ENCODE results near the gene SIDT2. TPM values are rescaled to one million over a fixed set of nuclear protein-coding genes. Genes with fewer than 3 reads are reported as not detected.

The SIDT2 gene
- total RNA-seq, 2 experiments from 2014 or later: 18.9 to 21.3 TPM

GRCh38 chr11:117219455-117219854 lies 40.9 kb downstream of the SIDT2 start:
- Mint-ChIP-seq H3K9me3 (ENCODE audit: low read depth) (no peaks in the 10 kb centered on the region), H3K4me1 (peaks cover 8% of the 10 kb centered on the region), H3K36me3 (peaks cover 43% of the 10 kb centered on the region), H3K27ac (no peak overlapping the region), H3K4me3 (no peak overlapping the region), H3K27me3 (no peaks in the 10 kb centered on the region)
- DNase-seq: no peak
- CTCF ChIA-PET: interaction anchor here (0.8 kb wide), 1 partner anchor 18 kb away, joined by 3 read pairs; no protein-coding TSS in a partner anchor
- ATAC-seq: no peak

GRCh38 chr11:117219995-117220394 lies 41.5 kb downstream of the SIDT2 start:
- Mint-ChIP-seq H3K36me3 (peaks cover 40% of the 10 kb centered on the region), H3K27ac (no peak overlapping the region), H3K4me1 (peaks cover 8% of the 10 kb centered on the region), H3K4me3 (no peak overlapping the region), H3K9me3 (ENCODE audit: low read depth) (no peaks in the 10 kb centered on the region), H3K27me3 (no peaks in the 10 kb centered on the region)
- CTCF ChIA-PET: interaction anchor here (0.6 to 1.3 kb wide), 3 partner anchors 10 to 109 kb away, joined by 3 to 4 read pairs (median 3); no protein-coding TSS in a partner anchor
- no peak for DNase-seq
- ATAC-seq: no peak

- Mint-ChIP-seq H3K9me3 (ENCODE audit: low read depth) (no peaks in the 10 kb centered on the region), H3K4me1 (peaks cover 8% of the 10 kb centered on the region), H3K4me3 (no peak overlapping the region), H3K36me3 (peaks cover 43% of the 10 kb centered on the region), H3K27me3 (no peaks in the 10 kb centered on the region), H3K27ac (no peak overlapping the region)
- CTCF ChIA-PET: interaction anchor here (1.3 kb wide), 2 partner anchors 10 to 11 kb away, joined by 4 read pairs; partner anchors contain the start of genes PCSK7 and RNF214
- ATAC-seq (no peak), DNase-seq (no peak)
Observed at GRCh38 chr11:117220568-117220967, 42.0 kb downstream of the SIDT2 start.

GRCh38 chr11:117220999-117221774 lies 42.6 kb downstream of the SIDT2 start:
- no peaks in the 10 kb centered on the region for H3K9me3 Mint-ChIP-seq (ENCODE audit: low read depth)
- peaks cover 8% of the 10 kb centered on the region for H3K4me1 Mint-ChIP-seq
- H3K27ac Mint-ChIP-seq: no peak overlapping the region
- peaks cover 42% of the 10 kb centered on the region for H3K36me3 Mint-ChIP-seq
- H3K27me3 Mint-ChIP-seq: no peaks in the 10 kb centered on the region
- ATAC-seq (no peak), DNase-seq (no peak)
- no peak overlapping the region for H3K4me3 Mint-ChIP-seq
- CTCF ChIA-PET: interaction anchor here (1.3 to 1.5 kb wide), 3 partner anchors 9 to 11 kb away, joined by 3 to 4 read pairs (median 4); partner anchors contain the start of genes PCSK7 and RNF214

GRCh38 chr11:117221775-117222517 lies 43.4 kb downstream of the SIDT2 start:
- Mint-ChIP-seq H3K27ac (no peak overlapping the region), H3K4me3 (no peak overlapping the region), H3K9me3 (ENCODE audit: low read depth) (no peaks in the 10 kb centered on the region), H3K27me3 (no peaks in the 10 kb centered on the region), H3K4me1 (peaks cover 9% of the 10 kb centered on the region), H3K36me3 (peaks cover 42% of the 10 kb centered on the region)
- no peak for ATAC-seq
- CTCF ChIA-PET: interaction anchor here (0.8 to 1.5 kb wide), 3 partner anchors 9 to 11 kb away, joined by 3 to 4 read pairs (median 3); partner anchors contain the start of genes PCSK7 and RNF214
- DNase-seq: no peak

- Mint-ChIP-seq H3K36me3 (peaks cover 40% of the 10 kb centered on the region), H3K4me3 (no peak overlapping the region), H3K4me1 (peaks cover 4% of the 10 kb centered on the region), H3K27ac (no peak overlapping the region), H3K9me3 (ENCODE audit: low read depth) (no peaks in the 10 kb centered on the region), H3K27me3 (no peaks in the 10 kb centered on the region)
- ATAC-seq (no peak), DNase-seq (no peak)
- CTCF ChIA-PET: interaction anchor here (0.8 to 1.5 kb wide), 2 partner anchors 8 to 12 kb away, joined by 3 read pairs; no protein-coding TSS in a partner anchor
Observed at GRCh38 chr11:117222991-117223740, 44.6 kb downstream of the SIDT2 start.

- Mint-ChIP-seq H3K4me1 (peaks cover 10% of the 10 kb centered on the region), H3K27me3 (no peaks in the 10 kb centered on the region), H3K4me3 (no peak overlapping the region), H3K9me3 (ENCODE audit: low read depth) (no peaks in the 10 kb centered on the region), H3K36me3 (peaks cover 38% of the 10 kb centered on the region), H3K27ac (no peak overlapping the region)
- CTCF ChIA-PET: no interaction called here
- DNase-seq (no peak), ATAC-seq (no peak)
Observed at GRCh38 chr11:117223741-117224689, 45.5 kb downstream of the SIDT2 start.

GRCh38 chr11:117225553-117226170 lies 47.1 kb downstream of the SIDT2 start:
- H3K36me3 Mint-ChIP-seq: peaks cover 42% of the 10 kb centered on the region
- CTCF ChIA-PET: interaction anchor here (0.6 to 7.6 kb wide), 23 partner anchors 9 to 487 kb away, joined by 3 to 108 read pairs (median 4); partner anchors contain the start of genes APOA5, CEP164, SIDT2 and TAGLN
- no peaks in the 10 kb centered on the region for H3K27me3 Mint-ChIP-seq
- DNase-seq (no peak), ATAC-seq (no peak)
- peaks cover 24% of the 10 kb centered on the region for H3K4me1 Mint-ChIP-seq
- no peak overlapping the region for H3K27ac Mint-ChIP-seq
- H3K9me3 Mint-ChIP-seq (ENCODE audit: low read depth): no peaks in the 10 kb centered on the region
- no peak overlapping the region for H3K4me3 Mint-ChIP-seq

GRCh38 chr11:117226388-117227385 lies 48.1 kb downstream of the SIDT2 start:
- DNase-seq (peak; percentile 56), ATAC-seq (peak; percentile 54)
- Mint-ChIP-seq H3K27ac (peak overlapping the region; percentile 7), H3K4me3 (no peak overlapping the region), H3K36me3 (peaks cover 39% of the 10 kb centered on the region), H3K27me3 (no peaks in the 10 kb centered on the region), H3K9me3 (ENCODE audit: low read depth) (no peaks in the 10 kb centered on the region), H3K4me1 (peaks cover 31% of the 10 kb centered on the region)
- CTCF ChIA-PET: interaction anchor here (0.6 to 7.6 kb wide), 37 partner anchors 8 to 494 kb away, joined by 3 to 108 read pairs (median 3); partner anchors contain the start of genes APOA5, BACE1, CEP164 and SIDT2

GRCh38 chr11:117228091-117228490 lies 49.5 kb downstream of the SIDT2 start:
- Mint-ChIP-seq H3K9me3 (ENCODE audit: low read depth) (no peaks in the 10 kb centered on the region), H3K36me3 (peaks cover 34% of the 10 kb centered on the region), H3K27me3 (no peaks in the 10 kb centered on the region), H3K27ac (no peak overlapping the region), H3K4me3 (no peak overlapping the region), H3K4me1 (peaks cover 33% of the 10 kb centered on the region)
- CTCF ChIA-PET: interaction anchor here (1.2 to 7.6 kb wide), 6 partner anchors 12 to 374 kb away, joined by 4 to 108 read pairs (median 6); partner anchors contain the start of genes CEP164 and SIDT2
- ATAC-seq (no peak), DNase-seq (no peak)

GRCh38 chr11:117229411-117229810 lies 50.9 kb downstream of the SIDT2 start:
- Mint-ChIP-seq H3K9me3 (ENCODE audit: low read depth) (no peaks in the 10 kb centered on the region), H3K27ac (peak overlapping the region; percentile 95), H3K27me3 (no peaks in the 10 kb centered on the region), H3K4me1 (peaks cover 46% of the 10 kb centered on the region), H3K36me3 (peaks cover 28% of the 10 kb centered on the region), H3K4me3 (no peak overlapping the region)
- ATAC-seq (no peak), DNase-seq (no peak)
- CTCF ChIA-PET: interaction anchor here (1.0 to 7.6 kb wide), 10 partner anchors 18 to 442 kb away, joined by 3 to 108 read pairs (median 5); partner anchors contain the start of genes PAFAH1B2, SIDT2, SIK3 and ZPR1
